Measurements from ENCODE around the gene HPSE2. TPM values are rescaled to one million over a fixed set of nuclear protein-coding genes. Genes with fewer than 3 reads are reported as not detected.

HPSE2 gene
- total and polyA plus RNA-seq, 2 of the 8 experiments (the other 6 are each of a cell fraction or from before 2014, with no cell fraction given): 0.41 to 0.58 TPM

GRCh38 chr10:99234041-99234790 is 1.4 kb downstream of the HPSE2 start (continued):
- no peak for TF ChIP-seq GABPA (IDR thresholded peaks at IDR 0.05; ENCODE audit: borderline replicate concordance, insufficient read depth, low read length)
- no peak for TF ChIP-seq SIX5 (IDR thresholded peaks at IDR 0.05; ENCODE audit: low read depth, low read length)
- TF ChIP-seq CHD1 (IDR thresholded peaks at IDR 0.05; ENCODE audit: low read depth, low read length): no peak
- no peak for TF ChIP-seq SIRT6 (IDR thresholded peaks at IDR 0.05; ENCODE audit: low read length)
- TF ChIP-seq KDM4A (IDR thresholded peaks at IDR 0.05; ENCODE audit: low read depth, low read length, severe bottlenecking): peak; percentile 58
- peak; percentile 93 for TF ChIP-seq E2F6 (IDR thresholded peaks at IDR 0.05)
- peak; percentile 40 for TF ChIP-seq ASH2L (IDR thresholded peaks at IDR 0.05; ENCODE audit: low read length)
- TF ChIP-seq, protein P1, sequence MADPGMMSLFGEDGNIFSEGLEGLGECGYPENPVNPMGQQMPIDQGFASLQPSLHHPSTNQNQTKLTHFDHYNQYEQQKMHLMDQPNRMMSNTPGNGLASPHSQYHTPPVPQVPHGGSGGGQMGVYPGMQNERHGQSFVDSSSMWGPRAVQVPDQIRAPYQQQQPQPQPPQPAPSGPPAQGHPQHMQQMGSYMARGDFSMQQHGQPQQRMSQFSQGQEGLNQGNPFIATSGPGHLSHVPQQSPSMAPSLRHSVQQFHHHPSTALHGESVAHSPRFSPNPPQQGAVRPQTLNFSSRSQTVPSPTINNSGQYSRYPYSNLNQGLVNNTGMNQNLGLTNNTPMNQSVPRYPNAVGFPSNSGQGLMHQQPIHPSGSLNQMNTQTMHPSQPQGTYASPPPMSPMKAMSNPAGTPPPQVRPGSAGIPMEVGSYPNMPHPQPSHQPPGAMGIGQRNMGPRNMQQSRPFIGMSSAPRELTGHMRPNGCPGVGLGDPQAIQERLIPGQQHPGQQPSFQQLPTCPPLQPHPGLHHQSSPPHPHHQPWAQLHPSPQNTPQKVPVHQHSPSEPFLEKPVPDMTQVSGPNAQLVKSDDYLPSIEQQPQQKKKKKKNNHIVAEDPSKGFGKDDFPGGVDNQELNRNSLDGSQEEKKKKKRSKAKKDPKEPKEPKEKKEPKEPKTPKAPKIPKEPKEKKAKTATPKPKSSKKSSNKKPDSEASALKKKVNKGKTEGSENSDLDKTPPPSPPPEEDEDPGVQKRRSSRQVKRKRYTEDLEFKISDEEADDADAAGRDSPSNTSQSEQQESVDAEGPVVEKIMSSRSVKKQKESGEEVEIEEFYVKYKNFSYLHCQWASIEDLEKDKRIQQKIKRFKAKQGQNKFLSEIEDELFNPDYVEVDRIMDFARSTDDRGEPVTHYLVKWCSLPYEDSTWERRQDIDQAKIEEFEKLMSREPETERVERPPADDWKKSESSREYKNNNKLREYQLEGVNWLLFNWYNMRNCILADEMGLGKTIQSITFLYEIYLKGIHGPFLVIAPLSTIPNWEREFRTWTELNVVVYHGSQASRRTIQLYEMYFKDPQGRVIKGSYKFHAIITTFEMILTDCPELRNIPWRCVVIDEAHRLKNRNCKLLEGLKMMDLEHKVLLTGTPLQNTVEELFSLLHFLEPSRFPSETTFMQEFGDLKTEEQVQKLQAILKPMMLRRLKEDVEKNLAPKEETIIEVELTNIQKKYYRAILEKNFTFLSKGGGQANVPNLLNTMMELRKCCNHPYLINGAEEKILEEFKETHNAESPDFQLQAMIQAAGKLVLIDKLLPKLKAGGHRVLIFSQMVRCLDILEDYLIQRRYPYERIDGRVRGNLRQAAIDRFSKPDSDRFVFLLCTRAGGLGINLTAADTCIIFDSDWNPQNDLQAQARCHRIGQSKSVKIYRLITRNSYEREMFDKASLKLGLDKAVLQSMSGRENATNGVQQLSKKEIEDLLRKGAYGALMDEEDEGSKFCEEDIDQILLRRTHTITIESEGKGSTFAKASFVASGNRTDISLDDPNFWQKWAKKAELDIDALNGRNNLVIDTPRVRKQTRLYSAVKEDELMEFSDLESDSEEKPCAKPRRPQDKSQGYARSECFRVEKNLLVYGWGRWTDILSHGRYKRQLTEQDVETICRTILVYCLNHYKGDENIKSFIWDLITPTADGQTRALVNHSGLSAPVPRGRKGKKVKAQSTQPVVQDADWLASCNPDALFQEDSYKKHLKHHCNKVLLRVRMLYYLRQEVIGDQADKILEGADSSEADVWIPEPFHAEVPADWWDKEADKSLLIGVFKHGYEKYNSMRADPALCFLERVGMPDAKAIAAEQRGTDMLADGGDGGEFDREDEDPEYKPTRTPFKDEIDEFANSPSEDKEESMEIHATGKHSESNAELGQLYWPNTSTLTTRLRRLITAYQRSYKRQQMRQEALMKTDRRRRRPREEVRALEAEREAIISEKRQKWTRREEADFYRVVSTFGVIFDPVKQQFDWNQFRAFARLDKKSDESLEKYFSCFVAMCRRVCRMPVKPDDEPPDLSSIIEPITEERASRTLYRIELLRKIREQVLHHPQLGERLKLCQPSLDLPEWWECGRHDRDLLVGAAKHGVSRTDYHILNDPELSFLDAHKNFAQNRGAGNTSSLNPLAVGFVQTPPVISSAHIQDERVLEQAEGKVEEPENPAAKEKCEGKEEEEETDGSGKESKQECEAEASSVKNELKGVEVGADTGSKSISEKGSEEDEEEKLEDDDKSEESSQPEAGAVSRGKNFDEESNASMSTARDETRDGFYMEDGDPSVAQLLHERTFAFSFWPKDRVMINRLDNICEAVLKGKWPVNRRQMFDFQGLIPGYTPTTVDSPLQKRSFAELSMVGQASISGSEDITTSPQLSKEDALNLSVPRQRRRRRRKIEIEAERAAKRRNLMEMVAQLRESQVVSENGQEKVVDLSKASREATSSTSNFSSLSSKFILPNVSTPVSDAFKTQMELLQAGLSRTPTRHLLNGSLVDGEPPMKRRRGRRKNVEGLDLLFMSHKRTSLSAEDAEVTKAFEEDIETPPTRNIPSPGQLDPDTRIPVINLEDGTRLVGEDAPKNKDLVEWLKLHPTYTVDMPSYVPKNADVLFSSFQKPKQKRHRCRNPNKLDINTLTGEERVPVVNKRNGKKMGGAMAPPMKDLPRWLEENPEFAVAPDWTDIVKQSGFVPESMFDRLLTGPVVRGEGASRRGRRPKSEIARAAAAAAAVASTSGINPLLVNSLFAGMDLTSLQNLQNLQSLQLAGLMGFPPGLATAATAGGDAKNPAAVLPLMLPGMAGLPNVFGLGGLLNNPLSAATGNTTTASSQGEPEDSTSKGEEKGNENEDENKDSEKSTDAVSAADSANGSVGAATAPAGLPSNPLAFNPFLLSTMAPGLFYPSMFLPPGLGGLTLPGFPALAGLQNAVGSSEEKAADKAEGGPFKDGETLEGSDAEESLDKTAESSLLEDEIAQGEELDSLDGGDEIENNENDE (IDR thresholded peaks at IDR 0.05; ENCODE audit: insufficient replicate concordance, low read length): no peak
- no peak for TF ChIP-seq JUND (IDR thresholded peaks at IDR 0.05; ENCODE audit: low read length)
- TF ChIP-seq NRF1 (IDR thresholded peaks at IDR 0.05; ENCODE audit: low read depth, low read length): no peak

Measured in H1 (cell line).